Ammon's horn (tissue), 1 donor: ENCODE measurements around the gene SNAP47.

Experiments used
- DNase-seq: peaks from one replicate; pipeline ENCODE4 v3.0.0-alpha.2; 2016; ENCODE audit warnings: low spot score

The SNAP47 gene

GRCh38 chr1:227798078-227798802 is 63.0 kb downstream of the SNAP47 start:
- no peak for DNase-seq

GRCh38 chr1:227799756-227800155 is 64.5 kb downstream of the SNAP47 start:
- DNase-seq = no peak

- no peak for DNase-seq
These were observed 68.7 kb downstream of the SNAP47 start for GRCh38 chr1:227803933-227804332.

- DNase-seq = no peak
These were observed 70.5 kb downstream of the SNAP47 start for GRCh38 chr1:227805606-227806197.

GRCh38 chr1:227808566-227808965 is 73.3 kb downstream of the SNAP47 start:
- DNase-seq = no peak

- no peak for DNase-seq
These were observed 73.8 kb downstream of the SNAP47 start for GRCh38 chr1:227809026-227809425.

- no peak for DNase-seq
These were observed 78.7 kb downstream of the SNAP47 start for GRCh38 chr1:227813962-227814361.

GRCh38 chr1:227815468-227816409 is 80.5 kb downstream of the SNAP47 start, which contains the start of gene PRSS38:
PRSS38 (plus strand) TSS chr1:227815675; CDS start chr1:227815717, 42 bp downstream.
- DNase-seq = no peak

GRCh38 chr1:227816750-227817446 is 81.7 kb downstream of the SNAP47 start:
- DNase-seq = no peak

GRCh38 chr1:227823537-227823936 is 88.3 kb downstream of the SNAP47 start:
- DNase-seq = no peak

- DNase-seq = no peak
These were observed 89.0 kb downstream of the SNAP47 start for GRCh38 chr1:227824204-227824603.

GRCh38 chr1:227828786-227829185 is 93.6 kb downstream of the SNAP47 start:
- no peak for DNase-seq
